HG03064 (cell line): ENCODE results near the gene L3MBTL4.
A peak's percentile ranks its signal among the peaks of the same experiment; 100 is the strongest.

Experiments
- ATAC-seq: cut with Tn5 transposase; IDR thresholded peaks from one replicate; pipeline ENCODE4 v1.9.1; 2021; ENCODE audit warnings: low read depth; ENCODE audit not compliant: unreplicated experiment

Gene L3MBTL4

DNA sequence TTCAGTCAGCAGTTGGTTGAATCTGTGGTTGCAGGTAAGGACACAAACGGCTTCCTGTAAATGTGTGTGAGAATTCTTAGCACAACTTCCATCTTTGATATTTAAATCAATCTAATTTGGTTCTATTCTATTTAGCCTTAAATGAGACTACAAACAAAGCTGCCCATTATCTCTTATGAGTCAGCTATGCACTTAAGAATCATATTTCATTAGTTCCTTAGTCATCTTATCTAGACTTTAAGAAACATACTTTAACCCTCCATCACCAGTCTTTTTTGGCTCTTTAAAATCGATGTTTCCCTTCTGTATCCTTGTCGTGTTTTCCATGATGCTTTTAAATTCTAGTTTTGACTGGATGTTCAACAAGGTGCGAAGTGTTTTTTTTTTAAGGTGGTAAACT, 405.0 kb downstream of the L3MBTL4 start:
- no peak for ATAC-seq

DNA sequence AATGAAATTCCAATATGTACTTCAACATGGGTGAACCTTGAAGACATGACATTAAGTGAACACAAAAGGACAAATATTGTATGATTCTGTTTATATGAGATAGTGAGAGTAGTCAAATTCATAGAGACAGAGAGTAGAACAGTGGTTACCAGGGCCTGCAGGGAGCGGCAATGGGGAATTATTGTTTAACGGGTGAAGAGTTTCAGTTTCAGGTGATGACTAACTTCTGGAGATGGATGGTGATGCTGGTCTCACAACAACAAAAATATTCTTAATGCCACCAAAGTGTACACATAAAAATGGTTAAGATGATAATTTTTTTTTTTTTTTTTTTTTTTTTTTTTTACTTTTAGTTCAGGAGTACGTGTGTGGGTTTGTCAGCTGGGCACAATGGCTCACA, 410.0 kb downstream of the L3MBTL4 start:
- ATAC-seq, result peak; percentile 95

DNA sequence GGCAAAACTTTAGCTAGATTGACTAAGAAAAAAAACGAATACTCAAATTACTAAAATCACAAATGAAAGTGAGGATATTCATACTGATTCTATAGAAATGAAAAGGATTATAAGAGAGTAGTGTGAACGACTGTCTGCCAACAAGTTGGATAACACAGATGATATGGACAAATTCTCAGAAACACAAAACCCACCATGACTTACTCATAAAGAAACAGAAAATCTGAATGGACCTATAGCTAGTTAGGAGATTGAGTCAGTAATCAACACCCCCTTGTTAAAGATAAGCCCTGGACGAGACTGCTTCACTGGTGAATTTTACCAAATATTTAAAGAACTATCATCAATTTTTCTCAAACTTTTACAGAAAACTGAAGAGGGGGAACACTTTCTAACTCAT, 410.6 kb downstream of the L3MBTL4 start:
- ATAC-seq, result peak; percentile 55

DNA sequence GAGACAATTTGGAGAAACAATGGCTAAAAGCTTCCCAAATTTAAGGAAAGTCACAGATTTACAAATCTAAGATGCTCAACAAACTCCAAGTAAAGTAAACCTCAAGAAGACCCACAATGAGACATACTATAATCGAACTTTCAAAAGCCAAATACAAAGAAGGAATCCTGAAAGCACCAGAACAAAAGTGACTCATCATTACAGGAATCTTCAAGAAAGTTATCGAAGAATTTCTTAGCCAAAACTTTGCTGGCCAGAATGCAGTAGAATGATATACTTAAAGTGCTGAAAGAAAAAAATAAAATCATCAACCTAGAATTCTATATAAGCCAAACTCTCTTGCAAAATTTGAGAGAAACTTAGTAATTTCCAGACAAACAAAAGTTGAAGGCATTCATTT, 412.8 kb downstream of the L3MBTL4 start:
- no peak for ATAC-seq

DNA sequence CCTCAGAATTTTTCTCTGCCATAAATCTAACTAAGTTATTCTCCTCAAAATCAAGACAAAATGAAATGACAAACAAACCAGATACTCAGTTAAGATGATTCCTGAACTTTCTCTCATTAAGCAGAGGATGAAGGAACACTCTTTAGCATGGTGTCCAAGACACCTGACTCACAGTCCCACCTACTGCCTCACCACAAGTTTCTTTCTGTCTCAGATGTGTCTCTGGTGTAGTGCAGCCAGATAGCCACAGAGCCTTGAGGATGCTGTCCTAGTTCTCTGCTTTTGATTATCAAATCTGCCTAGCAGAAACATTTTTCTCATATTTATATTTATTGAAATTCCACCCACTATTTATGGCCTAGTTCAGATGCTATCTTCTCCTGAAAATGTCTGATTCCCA, 415.8 kb downstream of the L3MBTL4 start:
- ATAC-seq, result peak; percentile 89

DNA sequence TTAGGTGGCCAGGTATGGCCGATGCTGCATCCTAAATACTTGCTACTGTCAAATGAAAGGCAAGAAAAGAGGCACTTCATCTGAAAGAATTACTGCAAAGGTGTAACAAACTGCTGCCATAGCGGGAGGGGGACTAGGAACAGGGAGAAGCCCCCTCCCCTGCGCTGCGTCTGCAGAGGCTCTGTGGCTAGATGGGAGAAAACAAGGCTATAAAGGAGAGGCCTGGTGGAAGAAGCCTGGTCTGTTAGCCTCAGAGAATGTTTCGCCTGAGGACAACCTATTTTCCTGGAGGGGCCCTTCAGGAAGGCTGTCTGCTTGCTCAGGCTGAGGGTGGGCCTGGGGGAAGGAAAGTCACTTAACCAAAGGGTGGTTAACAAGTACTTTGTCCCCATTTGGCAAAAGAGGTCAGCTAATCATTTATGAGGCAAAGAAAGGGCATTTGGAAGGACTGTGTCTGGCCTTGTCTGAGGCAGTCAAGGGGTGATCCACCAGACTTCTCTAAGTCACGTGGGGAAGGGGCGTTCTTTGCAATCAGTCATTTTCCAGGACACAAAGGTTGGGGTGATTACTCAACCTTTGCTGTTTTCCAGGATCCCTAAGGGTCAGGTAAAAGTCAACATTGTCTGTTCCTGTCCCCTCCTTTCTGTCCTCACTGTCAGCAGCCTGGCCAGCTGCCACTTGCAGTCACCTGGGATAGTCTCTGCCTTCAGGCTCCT, 416.4 kb downstream of the L3MBTL4 start:
- peak; percentile 25 for ATAC-seq

DNA sequence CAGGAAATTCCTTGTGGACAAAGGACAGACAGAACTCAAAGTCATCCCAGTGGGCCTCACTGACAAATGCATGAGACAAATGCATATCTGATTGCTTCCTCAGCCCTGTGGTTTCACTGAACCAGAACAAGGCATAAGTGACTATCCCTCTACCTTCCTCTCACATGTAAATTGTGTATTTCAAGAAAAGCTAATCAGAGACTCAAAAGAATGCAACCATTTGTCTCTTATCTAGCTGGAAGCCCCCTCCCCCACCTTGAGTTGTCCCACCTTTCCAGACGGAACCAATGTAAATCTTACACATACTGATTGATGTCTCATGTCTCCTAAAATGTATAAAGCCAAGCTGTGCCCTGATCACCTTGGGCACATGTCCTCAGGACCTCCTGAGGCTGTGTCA, 417.4 kb downstream of the L3MBTL4 start:
- ATAC-seq, result no peak

DNA sequence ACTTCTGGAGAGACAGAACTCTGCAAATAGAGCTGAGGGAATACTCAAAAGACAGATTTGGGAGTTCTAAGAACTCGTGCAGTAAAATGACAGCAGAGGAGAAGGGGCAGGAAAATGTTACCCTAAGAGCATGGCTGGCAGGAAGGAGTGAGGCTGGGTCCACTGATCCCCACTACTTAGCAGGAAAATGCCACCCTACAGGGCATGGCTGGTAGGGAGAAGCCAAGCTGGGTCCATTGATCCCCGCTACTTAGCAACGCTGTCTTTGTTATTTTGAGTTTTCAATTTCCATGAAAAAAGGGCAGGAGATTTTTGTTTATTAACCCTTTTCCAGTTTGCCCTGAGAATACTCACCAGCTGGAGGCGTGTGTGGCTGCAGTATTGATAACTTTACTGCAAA, 419.1 kb downstream of the L3MBTL4 start:
- no peak for ATAC-seq

DNA sequence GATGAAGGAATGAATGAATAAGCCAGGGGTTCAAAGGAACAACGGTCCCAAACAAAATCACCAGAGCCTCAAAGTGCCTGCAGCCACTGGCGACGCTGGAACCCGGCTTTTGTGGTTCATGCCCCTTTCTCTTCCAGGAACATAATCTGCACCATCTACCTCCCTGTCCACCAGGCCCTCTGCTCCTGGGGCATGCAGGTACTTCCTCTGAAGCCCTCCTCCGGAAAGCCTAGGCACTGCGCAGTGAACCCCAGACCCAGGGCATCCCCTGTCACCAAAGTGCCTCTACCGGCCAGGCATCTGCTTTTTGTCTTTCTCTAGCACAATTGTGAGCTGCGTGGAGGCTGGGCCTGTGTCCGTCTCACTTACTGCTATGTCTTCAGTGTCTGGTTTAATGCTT, 420.8 kb downstream of the L3MBTL4 start:
- no peak for ATAC-seq

DNA sequence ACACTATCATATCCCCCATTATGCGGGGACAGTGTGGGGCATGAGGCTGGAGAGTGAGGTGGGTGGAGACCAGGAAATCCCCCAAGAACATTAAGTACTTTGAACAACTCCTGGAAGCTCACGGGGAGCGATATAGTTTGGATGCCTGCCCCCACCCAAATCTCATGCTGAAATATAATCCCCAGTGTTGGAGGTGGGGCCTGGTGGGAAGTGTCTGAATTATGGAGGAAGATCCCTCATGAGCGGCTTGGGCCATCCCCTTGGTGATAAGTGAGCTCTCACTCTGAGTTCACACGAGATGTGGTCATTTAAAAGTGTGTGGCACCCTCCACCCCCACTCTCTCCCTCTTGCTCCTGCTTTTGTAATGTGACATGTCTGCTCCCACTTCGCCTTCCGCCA, 422.3 kb downstream of the L3MBTL4 start:
- no peak for ATAC-seq

DNA sequence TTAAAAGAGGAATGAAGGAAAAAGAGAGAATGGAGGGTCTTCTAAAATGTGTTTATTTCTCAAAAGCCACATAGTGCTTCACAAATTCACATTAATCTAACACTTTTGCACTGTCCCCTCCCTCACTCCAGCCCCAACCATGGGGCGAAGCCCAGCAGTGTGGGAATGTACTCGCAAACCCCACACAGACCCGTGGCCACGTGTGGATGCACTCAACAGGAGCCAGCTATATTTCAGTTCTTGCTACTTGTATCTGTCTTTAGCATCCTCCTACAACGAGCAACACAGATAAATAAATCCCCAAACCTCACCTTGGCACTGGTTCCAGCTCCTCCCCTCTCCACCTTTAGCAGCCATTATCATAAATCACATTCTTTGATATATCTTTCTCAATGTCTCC, 427.5 kb downstream of the L3MBTL4 start:
- ATAC-seq, result no peak

DNA sequence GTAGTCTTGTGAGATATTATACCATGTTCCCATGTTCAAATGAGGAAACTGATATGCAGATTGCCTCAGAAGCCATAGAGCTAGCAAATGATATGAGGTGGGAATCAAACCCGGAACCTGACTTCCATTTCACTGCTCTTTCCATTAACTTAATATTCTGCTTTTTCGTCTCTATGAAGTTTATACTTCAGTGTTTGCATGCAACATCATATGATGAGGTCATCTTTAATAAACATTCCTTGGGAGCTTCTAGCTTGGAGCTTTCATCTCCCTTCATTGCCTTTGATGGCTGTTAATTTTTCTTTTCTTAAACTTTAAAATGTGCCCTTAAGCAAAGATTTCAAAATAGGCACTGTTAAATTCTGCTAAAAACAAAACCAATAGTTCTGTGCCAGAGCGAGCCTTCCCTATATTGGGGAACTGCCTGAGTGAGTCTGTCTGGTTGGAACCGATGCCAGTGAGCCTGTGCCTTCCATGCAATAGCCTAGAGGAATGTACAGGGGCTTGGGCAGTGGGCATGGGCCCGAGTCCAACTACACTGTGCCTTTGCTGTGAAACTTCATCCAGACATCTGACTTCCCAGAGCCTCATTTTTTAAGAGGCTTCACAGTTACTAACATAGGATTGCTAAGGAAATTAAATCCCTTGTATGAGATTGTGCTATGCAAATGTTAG, 428.3 kb downstream of the L3MBTL4 start:
- ATAC-seq, result no peak

DNA sequence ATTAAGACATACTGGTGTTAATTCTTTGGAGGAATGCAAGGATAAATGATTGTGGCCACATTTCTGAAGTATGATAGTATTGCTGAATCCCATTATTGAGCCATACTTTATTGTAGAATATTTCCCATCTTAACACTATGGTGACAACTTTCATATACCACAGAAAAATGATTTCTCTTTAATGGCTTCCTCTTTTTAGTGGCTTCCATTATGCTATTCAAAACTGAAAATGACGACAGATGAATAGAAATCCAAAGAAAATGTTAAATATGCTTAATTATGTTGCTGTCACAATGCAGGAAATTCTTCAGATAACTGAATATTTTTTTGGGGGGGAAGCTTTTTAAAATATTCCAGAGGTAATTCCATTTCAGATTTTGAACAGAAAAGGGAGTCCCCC, 430.5 kb downstream of the L3MBTL4 start:
- ATAC-seq, result no peak

DNA sequence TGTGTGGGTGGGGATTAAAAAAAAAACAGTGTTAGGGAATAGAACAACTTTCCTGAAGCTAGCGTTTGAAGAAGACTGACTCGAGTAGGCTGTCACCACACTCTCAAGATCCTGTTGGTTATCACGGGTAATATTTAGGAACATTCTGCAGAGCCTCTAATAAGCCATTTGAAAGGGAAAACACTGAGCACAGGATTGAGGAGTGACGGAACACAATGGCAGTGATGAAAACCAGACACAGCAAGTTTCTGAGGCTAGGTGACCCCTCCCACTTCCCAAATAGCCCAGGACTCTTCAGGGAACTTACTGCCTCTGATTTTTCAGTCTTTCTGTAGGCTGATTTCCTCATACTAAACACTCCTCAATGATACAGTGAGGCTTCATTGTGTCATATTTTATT, 431.2 kb downstream of the L3MBTL4 start:
- no peak for ATAC-seq

DNA sequence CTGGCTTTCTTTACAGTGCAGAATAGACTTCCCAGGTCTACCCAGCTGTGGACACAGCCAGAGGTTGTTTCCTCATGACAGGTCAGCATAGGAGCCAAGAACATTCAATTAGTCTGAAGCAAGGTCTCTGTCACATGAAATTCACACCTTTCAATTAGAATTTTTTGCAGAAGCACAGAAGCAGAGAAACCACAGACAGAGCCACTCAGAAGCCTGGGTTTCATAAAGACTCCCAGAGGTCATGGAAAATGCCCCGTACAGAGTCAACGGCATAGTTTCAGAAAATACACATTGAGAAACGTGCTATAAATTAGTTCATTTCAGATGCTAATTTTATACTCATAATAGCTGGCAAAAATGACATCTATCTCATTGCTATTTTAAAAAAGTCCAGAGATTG, 432.4 kb downstream of the L3MBTL4 start:
- ATAC-seq, result peak; percentile 41

DNA sequence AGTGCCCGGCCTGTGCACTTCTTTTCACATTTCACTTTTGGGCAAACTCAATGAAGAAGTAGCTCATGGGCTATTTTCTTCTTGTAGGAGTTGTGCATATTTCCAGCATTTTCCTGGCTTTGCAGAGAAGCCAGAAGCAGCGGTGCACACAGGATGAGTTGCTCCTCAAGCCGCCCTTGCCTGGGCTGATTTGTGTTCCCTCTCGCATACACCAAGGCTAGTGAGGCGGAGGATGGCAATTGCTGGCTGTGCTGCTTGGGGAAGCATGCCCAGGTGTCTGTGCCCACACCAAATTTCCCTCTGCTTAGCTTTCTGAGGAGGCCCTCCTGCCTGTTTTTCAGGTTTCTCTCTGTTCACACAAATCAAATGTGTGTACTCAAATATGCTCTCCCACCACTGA, 434.0 kb downstream of the L3MBTL4 start:
- ATAC-seq, result no peak

DNA sequence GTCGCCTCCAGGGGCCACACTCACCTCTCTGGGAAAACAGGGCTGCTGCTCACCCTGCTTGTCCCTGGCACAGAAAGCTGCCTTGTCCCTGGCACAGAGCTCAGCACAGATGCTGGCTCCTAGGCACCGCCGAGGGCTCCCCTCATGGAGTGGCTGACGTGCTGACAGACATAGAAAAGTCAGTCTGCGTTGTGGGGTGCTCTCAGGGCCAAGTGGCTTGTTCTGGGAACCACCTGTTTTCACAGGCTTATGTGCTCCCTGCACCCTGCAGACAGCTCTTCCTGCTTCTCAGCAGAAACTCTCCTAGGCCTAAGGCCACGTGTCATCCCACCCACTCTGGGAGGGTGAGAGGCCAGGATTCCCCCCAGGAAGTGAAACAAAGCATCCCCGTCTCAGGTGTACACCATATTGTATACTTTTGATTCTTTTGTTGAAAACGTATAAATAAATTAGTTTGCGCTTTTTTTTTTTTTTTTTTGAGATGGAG, 434.7 kb downstream of the L3MBTL4 start:
- peak; percentile 53 for ATAC-seq

DNA sequence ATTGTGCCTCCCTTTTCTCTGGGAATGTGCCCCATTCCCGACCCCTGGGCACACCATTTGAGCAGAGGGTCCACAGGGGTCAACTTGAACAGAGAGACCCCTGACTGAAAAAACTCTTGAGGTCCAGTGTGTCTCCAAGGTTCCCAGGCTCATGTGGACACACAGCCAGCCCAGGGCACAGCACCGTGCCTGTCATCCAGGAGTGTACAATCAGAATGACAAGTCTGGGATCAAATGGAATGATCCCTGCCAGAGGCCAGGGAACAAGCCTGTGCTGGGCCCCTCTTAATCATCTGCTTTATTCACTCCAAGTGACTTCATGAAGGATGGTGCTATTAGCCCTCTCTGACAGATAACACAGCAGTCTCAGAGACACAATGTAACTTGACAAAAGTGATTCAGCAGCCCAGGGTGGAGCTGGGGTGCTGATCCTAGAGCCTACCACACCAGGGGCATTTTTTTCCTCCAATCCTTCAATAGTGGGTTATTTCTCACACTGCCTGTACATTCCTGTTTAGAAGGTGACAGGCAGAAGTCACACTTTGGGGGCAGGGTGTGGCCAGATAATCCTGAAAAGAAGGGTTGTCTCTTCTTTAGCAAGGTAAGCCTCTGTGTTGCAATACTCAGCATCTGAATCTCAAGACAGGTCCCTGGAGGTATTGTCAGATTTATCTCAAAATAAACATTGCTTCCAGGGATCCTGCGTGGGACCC, 435.4 kb downstream of the L3MBTL4 start:
- ATAC-seq, result no peak

DNA sequence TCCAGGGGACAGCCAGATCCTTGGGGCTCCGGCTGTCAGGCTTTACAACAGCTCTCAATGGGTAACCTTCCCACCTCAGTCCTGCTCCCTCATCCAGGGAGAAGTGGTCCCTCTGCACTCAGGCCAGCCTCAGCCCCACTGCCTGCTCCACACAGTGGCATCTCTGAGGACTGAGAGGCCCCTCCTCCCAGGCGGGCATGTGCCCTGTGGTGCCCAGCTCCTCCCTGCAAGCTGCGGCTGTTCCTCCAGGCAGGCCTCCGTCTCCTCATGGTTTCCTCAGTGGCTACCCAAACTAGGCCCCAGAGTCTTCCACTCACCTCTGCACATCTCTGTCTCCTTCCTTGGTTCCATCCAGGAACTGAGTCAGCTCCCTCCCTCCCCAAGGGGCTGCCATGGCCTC, 437.7 kb downstream of the L3MBTL4 start:
- ATAC-seq, result no peak

DNA sequence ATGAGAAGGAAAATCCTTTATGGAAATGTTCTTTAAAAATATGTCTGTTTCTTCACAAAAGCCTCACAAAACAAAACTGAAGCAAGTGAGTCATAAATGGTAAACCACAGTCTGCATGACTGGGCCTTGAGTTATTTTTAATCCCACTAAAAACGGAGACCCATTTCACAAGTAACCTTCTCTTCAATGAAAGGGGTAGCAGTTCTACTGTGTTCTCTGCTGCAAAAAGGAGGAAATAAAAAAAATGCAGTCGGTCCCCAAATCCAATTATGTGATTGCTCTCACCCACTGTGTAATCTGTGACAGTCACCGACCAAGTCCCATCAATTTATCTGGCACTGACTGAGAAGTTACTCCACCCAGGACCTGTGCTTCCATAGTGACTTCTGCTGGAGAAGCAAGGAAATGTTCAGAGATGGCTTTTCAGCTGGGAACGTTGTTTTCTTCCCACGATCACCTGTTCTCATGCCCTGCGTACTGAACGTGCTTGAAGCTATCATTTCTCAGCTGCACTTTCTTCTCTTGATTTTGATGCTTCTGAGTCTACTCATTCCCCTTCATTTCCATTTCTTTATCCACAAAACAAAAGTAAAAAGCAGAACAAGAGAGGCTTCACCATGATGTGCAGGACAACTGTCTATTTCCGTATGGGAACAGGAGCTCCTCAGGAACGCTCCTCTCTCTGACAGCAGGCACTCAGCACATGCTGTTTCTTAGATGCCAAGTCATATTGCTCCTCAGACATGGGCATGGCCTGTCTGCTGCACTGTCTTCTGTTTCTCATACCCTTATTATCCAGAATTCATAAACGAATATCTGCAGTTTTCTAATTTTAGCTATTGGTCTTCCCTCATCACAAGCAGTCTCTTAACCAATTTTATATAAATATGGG, 439.4 kb downstream of the L3MBTL4 start:
- peak; percentile 59 for ATAC-seq

DNA sequence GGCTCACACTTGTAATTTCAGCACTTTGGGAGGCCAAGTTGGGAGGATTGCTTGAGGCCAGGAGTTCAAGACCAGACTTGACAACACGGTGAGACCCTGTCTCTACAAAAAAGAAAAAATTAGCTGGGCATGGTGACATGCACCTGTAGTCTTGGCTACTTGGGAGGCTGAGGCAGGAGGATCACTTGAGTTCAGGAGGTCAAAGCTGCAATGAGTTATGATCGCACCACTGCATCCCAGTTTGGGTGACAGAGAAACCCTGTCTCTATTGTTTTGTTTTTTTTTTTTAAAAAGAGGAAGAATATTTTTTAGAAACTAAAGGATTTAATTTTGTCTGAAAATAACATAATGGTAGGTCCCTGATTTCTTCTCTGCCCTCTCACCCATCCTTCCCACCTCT, 440.0 kb downstream of the L3MBTL4 start:
- no peak for ATAC-seq
